Fibroblast of lung (primary cell): ENCODE results near the gene AAR2.

Source experiments
- EZH2 ChIP-seq: IDR thresholded peaks from 2 replicates; pipeline ENCODE4 v1.5.1; 2012; ENCODE audit warnings: low read length, control low read depth, mild to moderate bottlenecking; ENCODE audit errors: missing control alignments
- TF ChIP-seq, protein P1 (sequence below), 2 donors: IDR thresholded peaks in 1 of 2; conservative IDR thresholded peaks in 1 of 2; 1 replicate in 1 of 2; 2 replicates in 1 of 2; pipeline ENCODE4 v1.5.1; 2011 to 2012; ENCODE audit warnings: low read length in 2 of 2, control low read depth in 1 of 2, inconsistent platforms in 1 of 2, low read depth in 1 of 2, mild to moderate bottlenecking in 1 of 2

- TF ChIP-seq, protein P1, sequence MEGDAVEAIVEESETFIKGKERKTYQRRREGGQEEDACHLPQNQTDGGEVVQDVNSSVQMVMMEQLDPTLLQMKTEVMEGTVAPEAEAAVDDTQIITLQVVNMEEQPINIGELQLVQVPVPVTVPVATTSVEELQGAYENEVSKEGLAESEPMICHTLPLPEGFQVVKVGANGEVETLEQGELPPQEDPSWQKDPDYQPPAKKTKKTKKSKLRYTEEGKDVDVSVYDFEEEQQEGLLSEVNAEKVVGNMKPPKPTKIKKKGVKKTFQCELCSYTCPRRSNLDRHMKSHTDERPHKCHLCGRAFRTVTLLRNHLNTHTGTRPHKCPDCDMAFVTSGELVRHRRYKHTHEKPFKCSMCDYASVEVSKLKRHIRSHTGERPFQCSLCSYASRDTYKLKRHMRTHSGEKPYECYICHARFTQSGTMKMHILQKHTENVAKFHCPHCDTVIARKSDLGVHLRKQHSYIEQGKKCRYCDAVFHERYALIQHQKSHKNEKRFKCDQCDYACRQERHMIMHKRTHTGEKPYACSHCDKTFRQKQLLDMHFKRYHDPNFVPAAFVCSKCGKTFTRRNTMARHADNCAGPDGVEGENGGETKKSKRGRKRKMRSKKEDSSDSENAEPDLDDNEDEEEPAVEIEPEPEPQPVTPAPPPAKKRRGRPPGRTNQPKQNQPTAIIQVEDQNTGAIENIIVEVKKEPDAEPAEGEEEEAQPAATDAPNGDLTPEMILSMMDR (conservative IDR thresholded peaks at IDR 0.05 in 1 of 2, IDR thresholded peaks at IDR 0.05 in 1 of 2; ENCODE audit: low read depth in 1 of 2, low read length in 2 of 2): no peak
- TF ChIP-seq EZH2: no peak
These were observed 19.2 kb downstream of the AAR2 start for GRCh38 chr20:36255445-36255844.
